OCI-LY1 (cell line): Measurements from ENCODE around the gene ESPNL.

Experiments
- H2AFZ ChIP-seq: fragments of 200-600 bp; sonication (generic), shearing (Covaris generic); 2 replicates; pipeline ENCODE4 v1.6.0; 2014; ENCODE audit warnings: antibody characterized with exemption, mild to moderate bottlenecking, low read length
- H3F3A ChIP-seq: fragments of 200-600 bp; sonication (generic), shearing (Covaris generic); 2 replicates; pipeline ENCODE4 v1.6.0; 2014; ENCODE audit warnings: mild to moderate bottlenecking, antibody characterized with exemption, low read length, moderate library complexity; ENCODE audit not compliant: insufficient read depth
- H3K27ac ChIP-seq: fragments of 200-600 bp; sonication (generic); 2 replicates; pipeline ENCODE4 v1.5.1; 2014; ENCODE audit warnings: low read length, mixed run types, mild to moderate bottlenecking, low read depth; ENCODE audit not compliant: poor library complexity, severe bottlenecking
- H3K27me3 ChIP-seq: fragments of 200-600 bp; sonication (generic); 2 replicates; pipeline ENCODE4 v1.6.0; 2014; ENCODE audit warnings: antibody characterized with exemption, mild to moderate bottlenecking, low read length, moderate library complexity; ENCODE audit not compliant: insufficient read depth
- H3K36me3 ChIP-seq: fragments of 200-600 bp; sonication (generic); 2 replicates; pipeline ENCODE4 v1.6.1; 2014; ENCODE audit warnings: mild to moderate bottlenecking, antibody characterized with exemption, low read length, moderate library complexity, mixed read lengths; ENCODE audit not compliant: insufficient read depth
- H3K4me1 ChIP-seq: fragments of 200-600 bp; sonication (generic); 2 replicates; pipeline ENCODE4 v1.5.1; 2014; ENCODE audit warnings: mild to moderate bottlenecking, low read length, moderate library complexity; ENCODE audit not compliant: insufficient read depth, severe bottlenecking
- H3K4me2 ChIP-seq: fragments of 200-600 bp; sonication (generic), shearing (Covaris generic); 2 replicates; pipeline ENCODE4 v1.6.1; 2014; ENCODE audit warnings: low read length
- H3K4me3 ChIP-seq: fragments of 200-600 bp; sonication (generic); 2 replicates; pipeline ENCODE4 v1.5.1; 2014; ENCODE audit warnings: low read length, low read depth, mild to moderate bottlenecking, mixed read lengths; ENCODE audit not compliant: poor library complexity, severe bottlenecking
- H3K79me2 ChIP-seq: fragments of 200-600 bp; shearing (Covaris generic); 2 replicates; pipeline ENCODE4 v1.6.1; 2016; ENCODE audit warnings: mixed run types, low read length, mixed read lengths; ENCODE audit not compliant: insufficient read depth
- H3K9ac ChIP-seq: fragments of 200-600 bp; sonication (generic), shearing (Covaris generic); 2 replicates; pipeline ENCODE4 v1.6.1; 2014; ENCODE audit warnings: mild to moderate bottlenecking, low read length, mixed read lengths
- H3K9me2 ChIP-seq: fragments of 200-600 bp; sonication (generic), shearing (Covaris generic); 2 replicates; pipeline ENCODE4 v1.6.1; 2014; ENCODE audit warnings: low read depth, mild to moderate bottlenecking, low read length, mixed read lengths
- H3K9me3 ChIP-seq: fragments of 200-600 bp; shearing (Covaris generic); 2 replicates; pipeline ENCODE4 v1.6.1; 2014; ENCODE audit warnings: low read length, mixed read lengths
- H4K20me1 ChIP-seq: fragments of 200-600 bp; sonication (generic), shearing (Covaris generic); 2 replicates; pipeline ENCODE4 v1.6.0; 2016; ENCODE audit warnings: mild to moderate bottlenecking, low read length; ENCODE audit not compliant: insufficient read depth
- EZH2 ChIP-seq: fragments of 200-600 bp; sonication (generic), shearing (Covaris generic); IDR thresholded peaks from 2 replicates; pipeline ENCODE4 v1.8.0; 2017; ENCODE audit warnings: borderline replicate concordance, mixed run types, mild to moderate bottlenecking, antibody characterized with exemption, low read length, moderate library complexity, mixed read lengths
- TF ChIP-seq, protein P1 (sequence below): fragments of 200-600 bp; sonication (generic), shearing (Covaris generic); IDR thresholded peaks from 2 replicates; pipeline ENCODE4 v1.5.1; 2017; ENCODE audit warnings: mild to moderate bottlenecking, antibody characterized with exemption, low read length, moderate library complexity, mixed read lengths

Gene ESPNL

DNA sequence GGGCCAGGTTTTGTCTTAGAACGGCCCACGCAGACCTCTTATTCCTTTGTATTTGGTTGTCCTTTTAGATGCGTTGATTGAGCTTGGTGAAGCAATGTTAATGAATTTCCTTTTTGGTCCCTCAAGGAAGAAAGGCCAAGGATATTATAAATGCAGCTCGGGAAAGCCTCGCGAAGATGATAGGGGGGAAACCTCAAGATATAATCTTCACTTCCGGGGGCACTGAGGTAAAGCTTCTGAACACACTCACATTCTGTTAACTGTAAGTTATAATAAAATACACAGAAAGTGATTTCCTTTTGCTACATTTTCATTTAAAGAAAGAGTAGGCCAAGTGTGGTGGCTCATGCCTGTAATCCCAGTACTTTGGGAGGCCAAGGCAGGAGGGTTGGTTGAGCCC is 32.2 kb upstream of the ESPNL start:
- H4K20me1 ChIP-seq: no peaks in the 10 kb centered on the region
- H3K4me3 ChIP-seq: no peak overlapping the region
- no peaks in the 10 kb centered on the region for H3K27me3 ChIP-seq
- H3K79me2 ChIP-seq: no peaks in the 10 kb centered on the region
- peaks cover 12% of the 10 kb centered on the region for H3K4me1 ChIP-seq
- H3K9ac ChIP-seq: no peak overlapping the region
- peaks cover 84% of the 10 kb centered on the region for H3K36me3 ChIP-seq
- H3K27ac ChIP-seq: no peak overlapping the region
- H3K4me2 ChIP-seq: no peak overlapping the region
- peaks cover 9% of the 10 kb centered on the region for H3K9me3 ChIP-seq
- no peaks in the 10 kb centered on the region for H3K9me2 ChIP-seq
- H3F3A ChIP-seq: no peaks in the 10 kb centered on the region
- TF ChIP-seq, protein P1, sequence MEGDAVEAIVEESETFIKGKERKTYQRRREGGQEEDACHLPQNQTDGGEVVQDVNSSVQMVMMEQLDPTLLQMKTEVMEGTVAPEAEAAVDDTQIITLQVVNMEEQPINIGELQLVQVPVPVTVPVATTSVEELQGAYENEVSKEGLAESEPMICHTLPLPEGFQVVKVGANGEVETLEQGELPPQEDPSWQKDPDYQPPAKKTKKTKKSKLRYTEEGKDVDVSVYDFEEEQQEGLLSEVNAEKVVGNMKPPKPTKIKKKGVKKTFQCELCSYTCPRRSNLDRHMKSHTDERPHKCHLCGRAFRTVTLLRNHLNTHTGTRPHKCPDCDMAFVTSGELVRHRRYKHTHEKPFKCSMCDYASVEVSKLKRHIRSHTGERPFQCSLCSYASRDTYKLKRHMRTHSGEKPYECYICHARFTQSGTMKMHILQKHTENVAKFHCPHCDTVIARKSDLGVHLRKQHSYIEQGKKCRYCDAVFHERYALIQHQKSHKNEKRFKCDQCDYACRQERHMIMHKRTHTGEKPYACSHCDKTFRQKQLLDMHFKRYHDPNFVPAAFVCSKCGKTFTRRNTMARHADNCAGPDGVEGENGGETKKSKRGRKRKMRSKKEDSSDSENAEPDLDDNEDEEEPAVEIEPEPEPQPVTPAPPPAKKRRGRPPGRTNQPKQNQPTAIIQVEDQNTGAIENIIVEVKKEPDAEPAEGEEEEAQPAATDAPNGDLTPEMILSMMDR: no peak
- no peak for TF ChIP-seq EZH2
- H2AFZ ChIP-seq: no peak overlapping the region

DNA sequence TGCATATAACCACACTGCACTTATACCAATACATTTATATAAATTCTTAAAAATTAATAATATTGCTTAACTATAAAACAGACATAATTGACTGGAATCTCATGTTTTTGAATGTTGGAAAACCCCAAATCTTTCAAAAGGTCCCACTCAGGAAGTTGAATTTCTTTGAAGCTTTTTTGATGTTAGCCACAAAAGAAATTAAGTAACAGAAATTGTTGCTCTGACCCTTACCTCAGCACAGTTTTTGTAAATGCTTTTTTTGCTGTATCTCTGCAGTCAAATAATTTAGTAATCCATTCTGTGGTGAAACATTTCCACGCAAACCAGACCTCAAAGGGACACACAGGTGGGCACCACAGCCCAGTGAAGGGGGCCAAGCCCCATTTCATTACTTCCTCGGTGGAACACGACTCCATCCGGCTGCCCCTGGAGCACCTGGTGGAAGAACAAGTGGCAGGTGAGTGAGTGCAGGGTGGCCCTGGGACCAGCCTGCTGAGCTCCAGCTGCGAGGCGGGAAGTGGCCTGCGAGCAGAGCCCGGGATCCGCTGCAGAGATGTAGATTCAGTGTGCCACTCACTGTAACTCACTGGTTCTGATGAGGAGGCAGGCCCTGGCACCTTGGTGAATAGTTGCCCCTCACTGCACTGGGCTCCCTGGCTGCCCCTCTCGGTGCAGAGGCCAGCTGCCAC is 31.0 kb upstream of the ESPNL start:
- H3K9me3 ChIP-seq: peaks cover 14% of the 10 kb centered on the region
- H3K36me3 ChIP-seq: peaks cover 93% of the 10 kb centered on the region
- H3K4me1 ChIP-seq: peaks cover 12% of the 10 kb centered on the region
- no peak overlapping the region for H2AFZ ChIP-seq
- H3K27me3 ChIP-seq: no peaks in the 10 kb centered on the region
- no peak overlapping the region for H3K4me2 ChIP-seq
- no peak for TF ChIP-seq EZH2
- TF ChIP-seq, protein P1: no peak
- H4K20me1 ChIP-seq: no peaks in the 10 kb centered on the region
- no peaks in the 10 kb centered on the region for H3F3A ChIP-seq
- H3K9me2 ChIP-seq: no peaks in the 10 kb centered on the region
- no peak overlapping the region for H3K4me3 ChIP-seq
- no peak overlapping the region for H3K9ac ChIP-seq
- peak overlapping the region; percentile 25 for H3K27ac ChIP-seq
- no peaks in the 10 kb centered on the region for H3K79me2 ChIP-seq

DNA sequence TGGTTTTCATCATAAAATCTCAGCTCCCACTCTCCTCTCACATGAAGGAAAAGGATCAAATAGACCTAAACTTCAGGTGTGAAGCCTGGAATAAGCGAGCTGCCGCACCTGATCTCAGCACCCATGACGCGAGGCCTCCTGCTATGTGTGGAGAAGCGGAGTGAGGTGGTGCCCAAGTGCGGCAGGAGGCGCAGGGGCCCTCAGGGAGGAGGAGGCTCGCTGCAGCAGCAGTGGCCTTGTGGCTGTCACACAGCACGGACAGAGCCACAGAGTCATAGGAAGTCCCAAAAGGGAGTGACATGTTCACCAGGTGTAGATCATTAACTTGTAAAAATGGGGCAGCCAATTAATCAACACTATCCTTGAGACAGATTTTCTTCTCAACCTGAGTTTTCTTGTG is 30.3 kb upstream of the ESPNL start:
- no peaks in the 10 kb centered on the region for H4K20me1 ChIP-seq
- H3K4me2 ChIP-seq: no peak overlapping the region
- H3K36me3 ChIP-seq: peaks cover 94% of the 10 kb centered on the region
- peaks cover 14% of the 10 kb centered on the region for H3K9me3 ChIP-seq
- H3K4me3 ChIP-seq: no peak overlapping the region
- no peaks in the 10 kb centered on the region for H3K79me2 ChIP-seq
- no peak overlapping the region for H2AFZ ChIP-seq
- H3K27ac ChIP-seq: no peak overlapping the region
- H3K9ac ChIP-seq: no peak overlapping the region
- no peaks in the 10 kb centered on the region for H3K27me3 ChIP-seq
- TF ChIP-seq, protein P1: no peak
- TF ChIP-seq EZH2: no peak
- no peaks in the 10 kb centered on the region for H3K9me2 ChIP-seq
- H3F3A ChIP-seq: no peaks in the 10 kb centered on the region
- peaks cover 12% of the 10 kb centered on the region for H3K4me1 ChIP-seq
